Vagina (tissue), 2 donors: Measurements from ENCODE around the gene IL3RA.
"Not testable (repeated sequence)": the region's sequence is repeated elsewhere in the genome, so short reads cannot be mapped to it uniquely, and the experiment has no call there.

Source experiments
- CTCF ChIP-seq, 3 experiments: fragments of 450-650 bp in 2 of 3; fragments of 200-600 bp in 1 of 3; sonication (generic) in 1 of 3; IDR thresholded peaks; one replicate each; pipeline ENCODE4 v1.5.1; 2017 to 2019; ENCODE audit warnings: antibody characterized with exemption in 3 of 3, mild to moderate bottlenecking in 2 of 3, moderate library complexity in 2 of 3
- POLR2A ChIP-seq, 2 donors: fragments of 450-650 bp; IDR thresholded peaks; one replicate each; pipeline ENCODE4 v1.6.1; 2017; ENCODE audit warnings: antibody characterized with exemption in 2 of 2, mild to moderate bottlenecking in 2 of 2, moderate library complexity in 2 of 2
- POLR2AphosphoS5 ChIP-seq, 2 donors: sonication (generic); formaldehyde crosslinking; IDR thresholded peaks; one replicate each; pipeline ENCODE4 v1.9.0; 2017; ENCODE audit warnings: antibody characterized with exemption in 2 of 2, mild to moderate bottlenecking in 2 of 2, low read depth in 1 of 2; ENCODE audit not compliant: insufficient read depth in 1 of 2

GRCh38 chrX:1403867-1404266 is 67.3 kb downstream of the IL3RA start:
- TF ChIP-seq POLR2A (IDR thresholded peaks at IDR 0.05); CTCF (IDR thresholded peaks at IDR 0.05); POLR2AphosphoS5 (IDR thresholded peaks at IDR 0.05; ENCODE audit: insufficient read depth in 1 of 2, low read depth in 1 of 2): not testable (repeated sequence)
